Measurements from ENCODE around the gene PLEKHA7. TPM values are rescaled to one million over a fixed set of nuclear protein-coding genes. Genes with fewer than 3 reads are reported as not detected.
"Not testable (repeated sequence)": the region's sequence is repeated elsewhere in the genome, so short reads cannot be mapped to it uniquely, and the experiment has no call there.

PLEKHA7 gene
- total RNA-seq, 1 donor from 2014 or later: 43.2 TPM

DNA sequence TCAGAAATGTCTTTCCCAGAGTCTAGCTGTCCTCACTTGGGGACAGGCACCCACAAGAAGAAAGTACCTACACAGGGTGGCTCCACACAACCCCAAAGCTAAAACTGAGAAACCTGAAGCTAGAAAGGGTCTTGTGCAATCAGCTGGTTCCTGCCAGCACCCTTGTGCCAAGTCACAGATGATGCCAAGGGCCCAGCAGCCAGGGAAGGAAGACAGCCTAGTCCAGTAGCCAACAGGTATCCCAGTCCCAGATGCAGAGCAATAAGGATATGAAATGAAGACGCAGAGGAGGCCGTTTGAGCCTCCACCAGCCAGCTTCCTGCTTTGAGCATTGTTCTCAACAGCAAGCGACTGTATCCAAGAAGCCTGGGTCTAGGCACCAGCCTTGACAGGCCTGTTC is 6.1 kb downstream of the PLEKHA7 start:
- DNase-seq (ENCODE audit: low spot score): no peak

DNA sequence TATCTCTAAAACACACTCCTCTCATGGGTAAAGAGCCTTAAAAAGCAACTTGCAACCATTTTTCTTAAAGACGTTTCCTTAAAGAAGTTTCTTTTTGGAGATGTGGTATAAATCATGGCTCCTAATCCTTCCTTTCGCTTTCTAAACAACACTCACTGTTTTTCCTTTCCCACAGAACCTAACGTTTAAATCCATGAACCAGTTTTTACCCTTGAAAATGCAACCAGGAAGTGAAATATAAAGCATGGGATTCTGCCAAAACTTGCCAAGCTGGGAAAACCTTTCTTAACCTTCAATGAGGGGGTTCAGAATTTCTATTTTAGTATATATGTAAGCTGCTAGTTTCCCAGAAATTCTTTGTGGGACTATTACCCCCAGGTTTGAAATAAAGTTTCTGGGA is 8.6 kb downstream of the PLEKHA7 start:
- DNase-seq (ENCODE audit: low spot score): no peak

DNA sequence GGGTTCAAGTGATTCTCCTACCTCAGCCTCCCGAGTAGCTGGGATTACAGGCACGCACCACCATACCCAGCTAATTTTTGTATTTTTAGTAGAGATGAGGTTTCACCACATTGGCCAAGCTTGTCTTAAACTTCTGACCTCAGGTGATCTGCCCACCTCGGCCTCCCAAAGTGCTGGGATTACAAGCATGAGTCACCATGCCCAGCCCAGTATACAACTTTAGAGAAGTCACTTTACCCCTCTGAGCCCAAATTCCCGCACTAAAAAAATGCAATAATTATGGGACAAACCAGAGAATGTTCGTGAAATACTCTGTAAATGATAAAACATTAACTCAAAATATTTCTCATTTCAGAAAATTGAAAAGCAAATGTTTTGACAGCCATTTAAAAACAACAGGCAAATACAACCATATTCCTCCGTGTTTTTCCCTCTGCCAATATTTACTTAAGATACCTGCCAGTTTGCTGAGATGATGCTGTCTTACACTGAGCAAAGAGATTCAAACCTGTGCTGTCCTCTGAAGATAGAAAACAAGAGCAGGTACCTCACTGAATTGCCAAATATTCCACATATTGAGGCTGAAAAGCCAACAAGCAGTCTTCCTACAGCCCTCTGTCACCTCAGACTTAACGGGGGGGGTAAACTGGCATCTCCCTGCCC is 9.6 kb downstream of the PLEKHA7 start:
- DNase-seq (ENCODE audit: low spot score): no peak

DNA sequence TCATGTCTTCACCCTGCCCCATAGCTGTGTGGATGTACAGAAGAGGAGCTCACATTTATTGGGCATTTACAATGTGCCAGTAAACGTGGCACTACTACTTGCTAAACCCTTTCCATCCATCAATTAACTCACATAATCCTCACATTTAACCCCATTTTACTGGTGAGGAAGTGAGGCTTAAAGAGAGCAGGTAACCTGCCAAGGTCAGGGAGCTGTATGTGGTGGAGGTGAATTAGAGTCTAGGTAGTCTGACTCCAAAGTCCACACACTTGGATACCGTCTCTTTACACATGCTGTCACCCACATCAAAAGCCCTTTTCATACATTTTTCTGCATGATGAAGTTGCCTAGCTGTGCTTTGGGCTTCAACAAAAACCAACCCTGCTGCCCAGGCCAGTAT is 10.8 kb downstream of the PLEKHA7 start:
- no peak for DNase-seq (ENCODE audit: low spot score)

DNA sequence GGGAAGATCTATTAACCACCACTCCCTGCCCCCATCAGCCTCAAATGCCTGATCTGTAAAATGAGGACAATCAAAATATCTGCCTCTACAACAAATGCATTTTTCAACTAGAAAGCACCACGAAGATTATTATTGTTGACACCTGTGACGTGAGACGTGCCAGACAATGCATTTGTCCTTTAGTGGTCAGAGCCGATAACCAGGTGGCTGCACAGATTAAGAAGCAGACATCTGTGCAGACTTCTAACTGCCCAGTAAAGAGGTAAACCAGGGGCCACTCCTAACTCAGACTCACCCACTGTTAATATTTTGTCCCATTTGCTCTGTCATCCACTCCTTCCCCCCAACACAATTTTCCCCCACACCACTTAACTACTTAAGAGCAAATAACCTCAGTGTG is 11.7 kb downstream of the PLEKHA7 start:
- no peak for DNase-seq (ENCODE audit: low spot score)

DNA sequence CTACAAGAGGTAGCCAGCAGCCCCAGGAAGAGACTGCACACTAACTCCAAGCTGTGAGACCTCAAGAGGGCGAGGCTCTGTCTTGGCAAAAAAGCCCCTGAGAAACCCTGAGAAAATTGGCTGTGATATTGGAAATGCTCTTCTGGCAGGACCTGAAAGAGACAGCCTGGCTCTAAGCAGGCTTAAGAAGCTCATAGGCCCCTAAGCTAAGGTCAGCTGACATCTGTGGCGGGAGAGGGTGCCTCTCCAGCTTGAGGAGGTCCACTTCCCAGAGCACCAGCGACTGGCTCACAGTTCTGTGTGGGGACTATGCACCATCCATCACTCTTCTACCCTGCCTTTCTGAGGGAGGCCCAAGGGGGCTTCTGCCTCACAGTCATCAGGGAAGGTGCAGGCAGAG is 12.4 kb downstream of the PLEKHA7 start:
- DNase-seq (ENCODE audit: low spot score): no peak

DNA sequence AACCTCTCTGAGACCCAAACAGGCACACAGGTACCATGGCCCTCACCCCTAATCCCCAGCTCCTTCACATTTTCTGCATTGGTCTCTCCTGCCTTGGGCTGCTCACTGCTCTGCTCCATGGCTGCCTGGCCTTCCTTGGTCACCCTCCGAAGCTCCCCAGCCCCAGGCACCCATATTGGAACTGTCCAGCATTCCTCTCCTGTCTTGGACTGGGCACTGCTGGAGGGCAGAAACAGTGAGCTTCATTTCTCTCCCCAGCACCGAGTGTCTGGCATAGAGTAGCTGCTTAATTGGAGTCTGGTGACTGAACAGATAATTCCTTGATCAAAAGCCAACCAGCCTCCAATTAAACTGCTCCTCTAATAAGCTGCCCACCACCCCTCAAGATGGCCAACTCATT is 13.2 kb downstream of the PLEKHA7 start:
- DNase-seq (ENCODE audit: low spot score): no peak

DNA sequence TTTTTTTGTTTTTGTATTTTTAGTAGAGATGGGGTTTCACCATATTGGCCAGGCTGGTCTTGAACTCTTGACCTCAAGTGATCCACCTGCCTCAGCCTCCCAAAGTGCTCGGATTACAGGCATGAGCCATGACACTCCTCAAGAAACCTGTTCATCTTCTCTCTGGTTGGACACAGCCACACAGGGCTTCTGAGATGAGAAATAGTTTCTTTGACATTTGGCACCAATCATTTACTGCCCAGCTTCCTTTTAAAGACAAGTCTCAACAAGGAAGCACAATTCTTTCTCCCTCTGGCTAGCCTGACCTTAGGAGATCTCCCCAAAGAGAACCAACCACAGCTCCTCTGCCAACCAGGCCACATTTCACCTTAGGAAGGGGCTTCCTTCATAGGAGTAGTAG is 14.0 kb downstream of the PLEKHA7 start:
- not testable (repeated sequence) for DNase-seq (ENCODE audit: low spot score)

DNA sequence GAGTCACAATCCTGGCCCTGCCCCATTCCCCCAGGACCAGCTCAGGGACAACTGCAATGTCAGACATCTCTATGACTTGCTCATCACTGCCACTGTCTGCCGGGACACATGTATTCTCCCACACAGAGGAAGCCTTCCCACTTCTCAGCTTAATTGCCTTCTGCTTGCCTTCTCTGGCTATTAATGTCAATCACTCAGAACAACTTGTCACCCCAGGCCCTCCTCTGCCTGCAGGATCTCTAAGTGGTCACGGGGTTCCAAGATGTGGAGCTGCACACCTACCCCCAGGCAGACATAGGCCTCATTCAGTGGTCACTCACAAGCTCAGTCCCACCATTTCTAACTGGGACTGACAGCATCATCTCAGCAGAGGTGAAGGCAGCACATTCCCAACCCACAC is 15.1 kb downstream of the PLEKHA7 start:
- no peak for DNase-seq (ENCODE audit: low spot score)

DNA sequence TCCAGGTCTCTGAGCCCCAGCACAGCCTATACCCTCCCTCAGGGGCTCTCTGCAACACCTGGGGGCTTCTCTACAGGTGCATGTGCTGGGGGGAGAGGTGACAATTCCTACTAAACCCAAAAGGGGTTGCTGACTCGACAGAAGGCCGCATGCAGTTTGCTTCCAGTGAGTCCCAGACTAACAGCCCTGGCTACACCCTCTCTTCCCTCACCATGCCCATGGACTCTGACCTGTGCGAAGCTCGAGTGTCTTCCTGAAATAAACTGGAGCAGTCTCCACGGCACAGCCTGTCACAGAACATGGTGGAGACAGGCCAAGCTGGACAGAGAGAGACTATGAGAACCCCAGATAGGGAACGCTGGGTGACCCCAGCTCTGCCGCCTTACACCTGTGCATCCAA is 16.6 kb downstream of the PLEKHA7 start:
- DNase-seq (ENCODE audit: low spot score): no peak

DNA sequence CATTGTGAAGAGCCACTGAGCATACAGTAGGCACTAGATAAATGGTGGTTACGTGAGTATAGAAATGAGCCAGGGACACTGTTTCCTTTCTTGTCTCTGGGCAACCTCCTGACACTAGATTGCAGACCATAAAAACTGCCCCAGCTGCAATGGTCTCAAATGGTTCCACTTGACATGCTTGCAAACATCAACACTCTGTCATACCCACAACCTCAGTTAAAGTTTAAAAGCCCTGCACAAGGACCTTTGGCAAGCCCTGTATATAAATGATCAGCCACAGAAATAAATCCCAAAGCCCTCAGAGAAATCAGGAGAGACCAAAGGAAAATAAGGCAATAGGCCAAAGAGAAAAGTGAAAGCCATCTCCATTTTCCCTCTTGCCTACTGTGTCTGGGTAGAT is 20.7 kb downstream of the PLEKHA7 start:
- no peak for DNase-seq (ENCODE audit: low spot score)

DNA sequence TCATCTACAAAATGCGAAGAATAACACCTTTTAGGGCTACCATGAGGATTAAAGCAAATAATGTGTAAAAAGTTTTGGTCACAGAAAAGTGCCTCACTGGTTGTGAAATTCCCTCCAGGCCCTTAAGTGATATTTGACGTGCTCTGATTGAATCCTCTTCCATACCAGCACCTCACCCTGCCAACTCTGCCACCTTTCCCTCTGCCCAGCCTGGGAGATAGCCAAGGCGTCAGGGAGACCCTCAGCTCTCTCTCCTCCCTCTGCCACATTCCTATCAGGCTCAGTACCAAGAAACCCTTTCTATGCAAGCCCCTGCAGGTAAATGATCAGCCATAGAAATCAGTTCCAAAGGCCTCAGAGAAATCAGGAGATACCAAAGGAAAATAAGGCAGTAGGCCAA is 21.4 kb downstream of the PLEKHA7 start:
- no peak for DNase-seq (ENCODE audit: low spot score)

DNA sequence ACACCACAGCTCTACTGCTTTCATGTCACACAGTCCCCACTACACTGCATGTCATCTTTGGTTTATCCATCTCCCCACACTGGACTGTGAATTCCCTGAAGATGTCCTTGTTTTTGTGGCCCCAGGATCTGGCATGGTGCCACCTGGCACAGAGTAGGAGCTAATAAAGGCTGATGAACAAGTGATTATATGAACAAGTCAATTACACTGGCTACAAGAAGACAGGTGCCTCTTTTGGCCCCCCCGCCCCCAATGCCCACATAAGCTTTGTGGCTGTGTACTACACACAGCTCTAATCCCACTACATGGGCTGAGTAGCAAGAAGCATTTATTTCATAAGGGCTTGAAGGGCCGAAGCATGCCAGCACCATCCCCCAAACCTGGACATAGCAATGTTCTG is 24.7 kb downstream of the PLEKHA7 start:
- no peak for DNase-seq (ENCODE audit: low spot score)

DNA sequence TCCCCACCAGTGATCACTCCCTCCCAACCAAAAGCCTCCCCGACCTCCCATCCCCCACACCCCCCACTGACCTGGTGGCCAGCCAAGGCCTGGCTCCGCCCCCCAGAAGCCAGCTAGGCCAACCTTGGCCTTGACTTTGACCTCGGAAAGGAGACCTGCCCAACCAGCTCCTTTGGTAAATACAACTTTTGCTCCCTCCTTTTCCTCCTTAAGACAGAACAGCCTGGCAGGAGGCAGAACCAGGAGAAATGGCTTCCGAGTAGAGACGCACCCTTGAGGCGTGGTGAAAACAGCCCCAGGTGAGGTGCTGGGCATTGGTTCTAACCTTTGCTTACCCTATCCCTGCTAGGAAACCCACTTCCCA is 27.0 kb downstream of the PLEKHA7 start:
- no peak for DNase-seq (ENCODE audit: low spot score)

DNA sequence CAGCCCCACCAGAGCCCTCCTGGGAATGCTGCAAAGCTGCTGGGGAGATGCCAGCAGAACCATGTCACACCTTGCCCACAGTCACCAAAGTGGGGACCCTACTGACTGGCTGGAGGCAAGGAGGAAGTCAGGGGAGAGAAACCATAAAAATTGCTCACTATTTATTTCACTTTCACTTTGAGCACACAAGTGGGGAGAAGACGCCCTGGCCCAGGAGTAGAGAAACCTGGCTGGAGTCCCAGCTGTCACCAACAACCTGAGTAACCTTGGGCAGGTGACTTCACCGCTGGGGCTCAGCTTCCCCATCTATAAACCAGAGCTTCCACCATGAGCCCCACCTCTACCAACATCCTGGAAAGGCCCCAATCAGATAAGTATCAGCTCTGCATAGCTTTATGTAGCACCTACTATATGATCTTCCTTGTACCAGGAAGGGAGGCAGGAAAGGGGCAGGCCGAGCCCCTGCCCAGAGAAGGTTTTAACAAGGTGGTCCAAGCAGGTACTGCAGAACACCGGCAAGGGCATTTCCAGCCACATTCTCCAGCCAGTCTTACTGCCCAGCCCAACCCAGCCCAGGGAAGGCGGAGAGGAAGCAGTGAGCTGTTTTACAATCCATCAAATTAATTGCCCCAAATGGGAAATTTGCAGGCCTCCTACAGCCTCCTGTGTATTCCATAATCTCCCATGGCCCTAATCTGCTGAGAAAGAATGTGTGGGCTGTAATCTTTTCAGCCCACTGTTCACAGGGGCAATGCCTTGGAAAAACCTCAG is 27.6 kb downstream of the PLEKHA7 start:
- DNase-seq (ENCODE audit: low spot score): no peak

DNA sequence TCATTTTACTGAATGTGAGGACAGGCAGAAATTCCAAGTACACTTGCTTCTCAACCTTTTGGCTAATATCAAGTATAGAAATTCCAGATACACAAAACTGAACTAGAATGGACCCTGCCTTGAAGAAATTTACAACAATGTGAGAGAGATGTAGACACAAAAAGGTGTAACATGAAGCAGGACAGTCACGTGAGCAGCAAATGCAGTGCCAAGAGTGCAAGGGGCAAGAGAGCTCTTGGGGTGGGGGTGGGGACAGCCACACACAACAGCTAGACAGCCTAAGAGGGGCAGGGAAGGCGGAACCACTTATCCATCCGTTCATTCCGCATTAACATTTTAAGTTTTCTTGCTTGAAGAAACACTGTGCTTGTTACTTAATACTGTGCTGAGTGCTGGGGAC is 28.9 kb downstream of the PLEKHA7 start:
- DNase-seq (ENCODE audit: low spot score): no peak

DNA sequence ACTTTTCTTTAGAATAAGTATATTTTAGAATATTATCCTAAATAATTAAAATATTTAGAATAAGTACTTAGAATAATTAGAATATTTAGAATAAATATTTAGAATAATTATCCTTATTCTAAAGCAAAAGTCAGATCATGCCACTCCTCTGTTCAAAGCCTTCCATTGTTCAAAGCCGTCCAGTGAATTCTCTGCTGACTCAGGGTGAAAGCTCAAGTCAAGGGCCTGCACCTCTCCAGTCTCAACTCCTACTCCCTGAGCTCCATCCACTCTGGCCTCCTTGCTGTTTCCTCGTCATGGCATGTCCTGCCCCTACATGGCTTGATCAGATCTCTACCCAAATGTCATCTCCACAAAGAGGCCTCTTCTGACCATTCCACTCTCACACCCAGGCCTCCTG is 30.0 kb downstream of the PLEKHA7 start:
- DNase-seq (ENCODE audit: low spot score): no peak

DNA sequence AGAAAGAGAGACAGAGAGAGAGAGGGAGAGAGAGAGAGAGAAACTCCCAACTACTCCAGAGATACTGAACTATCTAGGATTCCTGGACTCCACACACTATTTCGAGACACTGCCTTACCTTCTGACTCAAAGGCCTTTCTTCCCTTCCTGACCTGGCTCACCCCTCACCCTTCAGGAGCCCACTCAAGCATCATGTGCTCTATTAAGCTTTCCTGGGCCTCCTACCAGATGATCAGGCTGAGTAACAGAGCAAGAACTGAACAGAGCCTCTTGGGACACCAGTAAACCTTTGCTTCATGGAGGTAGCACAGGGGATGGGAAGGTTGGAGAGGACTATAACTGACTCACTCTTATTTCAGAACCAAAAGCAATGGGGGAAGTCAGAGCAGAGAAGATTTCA is 31.4 kb downstream of the PLEKHA7 start:
- no peak for DNase-seq (ENCODE audit: low spot score)

DNA sequence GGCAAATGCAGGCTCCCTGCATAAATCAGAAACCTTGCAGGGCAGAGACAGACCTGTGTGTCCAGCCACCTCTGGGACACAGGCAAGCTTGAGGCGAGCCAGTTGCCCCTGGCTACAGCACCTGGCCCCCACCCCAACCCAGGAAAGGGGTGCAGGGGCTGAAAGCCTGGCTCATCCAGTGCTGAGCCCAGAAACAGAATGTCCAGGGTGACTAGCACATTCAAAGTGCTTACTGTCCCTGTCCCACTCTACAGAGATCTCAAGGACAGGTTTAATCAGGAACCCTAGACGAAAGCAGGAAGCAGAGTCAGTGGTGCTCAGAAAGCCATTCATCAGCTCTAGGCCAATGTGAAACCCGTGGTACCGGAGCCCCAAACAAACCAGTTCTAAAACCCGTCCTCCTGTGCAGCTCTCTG is 31.9 kb downstream of the PLEKHA7 start:
- no peak for DNase-seq (ENCODE audit: low spot score)

DNA sequence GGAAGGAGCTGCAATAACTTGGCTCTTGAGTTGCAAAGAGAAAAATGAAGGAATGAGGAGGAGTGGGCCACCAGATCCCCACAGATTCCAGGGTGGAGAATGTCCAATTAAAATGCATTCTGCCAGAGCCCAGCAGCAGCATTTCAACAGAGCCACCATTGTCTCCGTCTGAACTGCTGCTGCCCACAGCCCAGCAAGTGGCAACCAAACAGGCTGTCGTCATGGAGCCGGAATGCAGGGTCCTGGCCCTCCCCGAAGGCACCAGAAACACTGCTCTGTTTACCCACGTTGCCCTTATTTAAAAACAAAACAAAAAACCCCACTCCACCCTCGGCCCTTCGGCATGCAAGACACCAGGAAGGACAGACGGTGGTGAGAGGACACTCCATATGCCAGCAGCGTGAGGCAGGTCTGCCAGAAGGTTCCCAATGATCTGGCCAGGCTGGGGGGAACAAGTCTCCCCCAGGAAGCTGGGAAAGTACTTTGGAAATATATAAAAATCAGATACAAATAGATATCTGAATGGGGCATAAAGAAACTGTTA is 32.5 kb downstream of the PLEKHA7 start:
- DNase-seq (ENCODE audit: low spot score): no peak

DNA sequence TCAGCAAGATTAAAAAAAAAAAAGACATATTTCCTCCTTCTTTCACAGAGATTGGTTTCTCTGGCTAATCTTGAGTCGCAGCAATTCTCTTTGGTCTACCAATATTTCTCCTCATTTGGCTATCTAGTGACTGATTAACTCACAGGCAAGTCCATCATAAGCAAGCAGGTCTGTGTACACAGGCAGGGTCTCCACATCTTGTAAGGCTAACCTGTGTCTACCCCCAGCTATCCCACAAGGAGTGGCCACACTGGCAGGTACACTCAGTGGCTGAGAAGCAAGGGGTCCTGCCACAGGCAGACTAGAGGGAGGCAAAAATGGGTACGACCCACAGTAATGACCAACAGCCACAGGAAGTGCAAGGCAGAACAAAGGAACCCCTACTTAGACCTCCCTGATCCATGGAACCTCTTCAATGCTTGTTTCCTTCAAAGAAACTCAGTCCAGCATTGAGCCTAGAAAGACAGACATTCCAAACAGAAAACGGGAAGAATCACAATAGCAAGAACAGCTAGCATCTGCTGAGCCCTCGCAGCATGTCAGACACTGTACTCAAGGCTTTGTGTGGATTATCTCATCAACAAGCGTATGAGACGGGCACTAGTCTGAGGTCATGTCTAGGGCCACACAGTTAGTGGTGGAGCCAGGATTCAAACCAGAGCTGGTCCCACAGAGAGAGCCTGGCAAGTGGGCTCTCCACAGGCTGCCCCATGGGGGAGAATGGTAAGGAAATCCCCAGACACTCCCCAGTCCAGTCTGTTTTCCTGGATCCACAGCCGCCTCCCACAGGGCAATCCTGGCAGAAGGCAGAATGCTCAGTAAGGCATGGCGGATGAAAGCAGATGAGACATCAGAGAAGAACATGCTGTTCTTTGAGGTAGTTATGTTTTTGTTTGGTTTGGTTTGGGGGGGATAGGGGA is 34.3 kb downstream of the PLEKHA7 start:
- no peak for DNase-seq (ENCODE audit: low spot score)

DNA sequence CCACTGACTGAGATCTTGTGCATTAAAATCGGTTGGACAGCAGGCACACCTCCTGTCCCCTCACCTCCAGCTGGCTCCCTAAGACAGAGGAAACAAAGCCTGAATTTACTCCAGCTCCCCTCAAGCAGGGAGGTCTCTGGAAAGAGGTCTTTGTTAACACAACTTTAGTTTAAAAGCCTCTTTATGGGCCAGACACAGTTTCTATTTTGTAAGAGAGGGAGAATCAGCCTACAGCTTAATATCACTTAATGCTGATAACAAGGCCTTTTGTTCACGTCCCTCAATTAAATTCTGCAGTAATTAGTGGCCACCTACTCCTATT is 36.3 kb downstream of the PLEKHA7 start:
- no peak for DNase-seq (ENCODE audit: low spot score)
